Fibroblast of lung (primary cell): Measurements from ENCODE around the gene SENP6. TPM values are rescaled to one million over a fixed set of nuclear protein-coding genes. Genes with fewer than 3 reads are reported as not detected.
"Not testable (repeated sequence)": the region's sequence is repeated elsewhere in the genome, so short reads cannot be mapped to it uniquely, and the experiment has no call there.

Experiments used
- DNase-seq, 2 donors: peaks; one replicate each; pipeline versions ENCODE4 v3.0.0 to v3.0.0-alpha.2; 2010; ENCODE audit warnings: low read depth in 2 of 2
- H2AFZ ChIP-seq: 2 replicates; pipeline ENCODE4 v1.5.1; 2012; ENCODE audit warnings: low read length, control low read depth, inconsistent platforms
- H3K27ac ChIP-seq: 2 replicates; pipeline ENCODE4 v1.5.1; 2011; ENCODE audit warnings: low read length, control low read depth; ENCODE audit not compliant: insufficient read depth
- H3K27me3 ChIP-seq: 2 replicates; pipeline ENCODE4 v1.5.1; 2011; ENCODE audit warnings: mild to moderate bottlenecking, low read length; ENCODE audit not compliant: control insufficient read depth, insufficient read depth
- H3K36me3 ChIP-seq: 2 replicates; pipeline ENCODE4 v1.5.1; 2011; ENCODE audit warnings: low read length; ENCODE audit not compliant: control insufficient read depth, insufficient read depth
- H3K4me1 ChIP-seq: 2 replicates; pipeline ENCODE4 v1.5.1; 2011; ENCODE audit warnings: low read length; ENCODE audit not compliant: control insufficient read depth, insufficient read depth; ENCODE audit errors: extremely low read depth
- H3K4me2 ChIP-seq: 2 replicates; pipeline ENCODE4 v1.5.1; 2011; ENCODE audit warnings: low read length, control low read depth; ENCODE audit not compliant: insufficient read depth; ENCODE audit errors: extremely low read depth
- H3K4me3 ChIP-seq, 4 experiments: fragments of 200-600 bp in 1 of 4; sonication (generic) in 1 of 4; replicated peaks in 1 of 4; 2 replicates each; pipeline ENCODE4 v1.5.1; 2011 to 2016; ENCODE audit warnings: low read length in 4 of 4, low read depth in 3 of 4, mild to moderate bottlenecking in 3 of 4, control low read depth in 2 of 4, inconsistent platforms in 1 of 4, mixed read lengths in 1 of 4; ENCODE audit not compliant: insufficient read depth in 1 of 4; ENCODE audit errors: control extremely low read depth in 1 of 4
- H3K79me2 ChIP-seq: 2 replicates; pipeline ENCODE4 v1.5.1; 2012; ENCODE audit warnings: mild to moderate bottlenecking, low read length, inconsistent platforms; ENCODE audit not compliant: control insufficient read depth, insufficient read depth
- H3K9ac ChIP-seq: 2 replicates; pipeline ENCODE4 v1.5.1; 2011; ENCODE audit warnings: mild to moderate bottlenecking, low read length, control low read depth; ENCODE audit not compliant: insufficient read depth
- H3K9me3 ChIP-seq: 2 replicates; pipeline ENCODE4 v1.5.1; 2012; ENCODE audit warnings: low read depth, low read length; ENCODE audit not compliant: control insufficient read depth, insufficient read depth
- H4K20me1 ChIP-seq: 2 replicates; pipeline ENCODE4 v1.5.1; 2011; ENCODE audit warnings: low read length; ENCODE audit not compliant: control insufficient read depth, insufficient read depth; ENCODE audit errors: extremely low read depth
- CTCF ChIP-seq, 2 donors: IDR thresholded peaks in 1 of 2; conservative IDR thresholded peaks in 1 of 2; 1 replicate in 1 of 2; 2 replicates in 1 of 2; pipeline ENCODE4 v1.5.1; 2011 to 2012; ENCODE audit warnings: low read length in 2 of 2, control low read depth in 1 of 2, inconsistent platforms in 1 of 2, low read depth in 1 of 2, mild to moderate bottlenecking in 1 of 2
- EZH2 ChIP-seq: IDR thresholded peaks from 2 replicates; pipeline ENCODE4 v1.5.1; 2012; ENCODE audit warnings: low read length, control low read depth, mild to moderate bottlenecking; ENCODE audit errors: missing control alignments
- polyA plus RNA-seq, 2 donors: library from polyadenylated mRNA; depleted of rRNA in 1 of 2; stranded (reverse) in 1 of 2; unstranded in 1 of 2; fragments of >200 nt; gene quantifications; 2 replicates each; pipeline ENCODE4 v1.2.1, GENCODE V29; 2011 to 2012; ENCODE audit warnings: missing spikeins in 1 of 2
- total RNA-seq: library from RNA; depleted of rRNA; stranded (reverse); fragments of >200 nt; gene quantifications from 2 replicates; pipeline ENCODE4 v1.2.1, GENCODE V29; 2014

SENP6 gene
- total and polyA plus RNA-seq, 2 donors (not counting 1 experiment from before 2014, with no cell fraction given), result 54.5 to 80.6 TPM

- Histone ChIP-seq H3K36me3 (no peaks in the 10 kb centered on the region), H3K79me2 (no peaks in the 10 kb centered on the region), H2AFZ (no peak overlapping the region), H3K4me1 (no peaks in the 10 kb centered on the region), H3K27ac (no peak overlapping the region), H3K4me3 (no peak overlapping the region), H3K9ac (no peak overlapping the region), H3K9me3 (no peaks in the 10 kb centered on the region), H3K4me2 (no peak overlapping the region), H3K27me3 (no peaks in the 10 kb centered on the region), H4K20me1 (no peaks in the 10 kb centered on the region)
- DNase-seq, result no peak
- no peak for TF ChIP-seq EZH2
- no peak for TF ChIP-seq CTCF (conservative IDR thresholded peaks at IDR 0.05 in 1 of 2, IDR thresholded peaks at IDR 0.05 in 1 of 2; ENCODE audit: low read depth in 1 of 2, low read length in 2 of 2)
These were observed 29.6 kb upstream of the SENP6 start for GRCh38 chr6:75572072-75572471.

DNA sequence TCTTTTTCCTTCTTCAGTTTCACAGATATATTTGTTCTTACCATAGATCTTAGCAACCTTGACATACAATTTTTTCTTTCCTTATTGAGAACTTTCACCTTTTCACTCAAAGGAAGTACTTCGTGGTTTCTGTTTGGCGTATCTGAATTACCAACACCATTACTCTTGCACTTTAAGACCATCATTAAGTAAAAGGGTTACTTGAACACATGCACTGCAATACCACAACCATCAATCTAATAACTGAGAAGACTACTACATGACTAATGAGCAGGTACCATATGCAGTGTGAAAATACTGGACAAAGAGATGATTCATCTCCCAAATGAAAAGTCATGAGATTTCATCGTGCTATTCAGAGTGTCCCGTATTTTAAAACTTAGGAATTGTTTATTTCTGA, 21.7 kb upstream of the SENP6 start:
- Histone ChIP-seq H3K36me3 (no peaks in the 10 kb centered on the region), H2AFZ (no peak overlapping the region), H3K79me2 (no peaks in the 10 kb centered on the region), H3K4me1 (no peaks in the 10 kb centered on the region), H3K9me3 (no peaks in the 10 kb centered on the region), H3K4me3 (no peak overlapping the region), H3K9ac (no peak overlapping the region), H4K20me1 (no peaks in the 10 kb centered on the region), H3K27ac (no peak overlapping the region), H3K4me2 (no peak overlapping the region), H3K27me3 (no peaks in the 10 kb centered on the region)
- peak in 1 of 2 donors; percentile 84 for DNase-seq
- TF ChIP-seq CTCF (conservative IDR thresholded peaks at IDR 0.05 in 1 of 2, IDR thresholded peaks at IDR 0.05 in 1 of 2; ENCODE audit: low read depth in 1 of 2, low read length in 2 of 2) (no peak), EZH2 (no peak)

DNA sequence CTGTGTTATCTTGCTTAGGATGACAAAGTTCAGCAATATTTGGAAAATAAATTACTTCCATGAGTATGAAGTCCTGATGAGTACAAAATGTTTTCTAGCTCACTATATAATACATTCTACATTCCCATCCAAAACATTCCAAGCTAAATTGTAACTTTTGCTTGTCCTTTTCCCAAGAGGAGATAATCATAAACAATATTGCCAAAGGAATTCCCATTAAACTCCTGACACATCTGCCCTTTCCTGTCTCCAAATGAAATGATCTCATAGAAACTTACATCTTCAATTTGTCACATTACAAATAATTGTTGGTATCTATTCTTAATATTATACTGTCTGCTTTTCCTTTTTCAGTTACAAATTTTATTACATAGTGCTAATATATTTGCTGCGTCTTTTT, 20.4 kb upstream of the SENP6 start:
- H3K27me3 ChIP-seq, result no peaks in the 10 kb centered on the region
- TF ChIP-seq EZH2, result no peak
- TF ChIP-seq CTCF (conservative IDR thresholded peaks at IDR 0.05 in 1 of 2, IDR thresholded peaks at IDR 0.05 in 1 of 2; ENCODE audit: low read depth in 1 of 2, low read length in 2 of 2), result no peak
- H2AFZ ChIP-seq, result no peak overlapping the region
- no peak overlapping the region for H3K27ac ChIP-seq
- H3K4me2 ChIP-seq, result no peak overlapping the region
- H3K79me2 ChIP-seq, result no peaks in the 10 kb centered on the region
- no peak overlapping the region for H3K4me3 ChIP-seq
- H3K9ac ChIP-seq, result no peak overlapping the region
- H3K36me3 ChIP-seq, result no peaks in the 10 kb centered on the region
- DNase-seq, result no peak
- H3K4me1 ChIP-seq, result no peaks in the 10 kb centered on the region
- H3K9me3 ChIP-seq, result no peaks in the 10 kb centered on the region
- no peaks in the 10 kb centered on the region for H4K20me1 ChIP-seq

GRCh38 chr6:75584552-75584951, 17.1 kb upstream of the SENP6 start:
- not testable (repeated sequence) for DNase-seq, H3K4me3 ChIP-seq, H3K9ac ChIP-seq, H2AFZ ChIP-seq, H3K4me2 ChIP-seq, H3K9me3 ChIP-seq, H4K20me1 ChIP-seq, H3K27ac ChIP-seq, H3K79me2 ChIP-seq, H3K27me3 ChIP-seq, H3K36me3 ChIP-seq, H3K4me1 ChIP-seq
